Thoracic aorta endothelial cell (primary cell): Measurements from ENCODE around the gene OR10AG1. TPM values are rescaled to one million over a fixed set of nuclear protein-coding genes. Genes with fewer than 3 reads are reported as not detected.

ENCODE experiments used
- total RNA-seq: library from RNA; depleted of rRNA; stranded (reverse); fragments of >200 nt; gene quantifications from 2 replicates; pipeline ENCODE4 v1.2.3, GENCODE V29; 2012

OR10AG1 gene
- not detected in 2 replicates for total RNA-seq

GRCh38 chr11:55969845-55970244, at the start of gene OR10AG1:
Gene OR10AG1, minus strand, starts transcription at chr11:55969945. Its CDS starts 38 bp downstream, at chr11:55969907.

GRCh38 chr11:55994525-55994924, 24.8 kb upstream of the OR10AG1 start, which contains the start of gene OR5F1:
Gene OR5F1, minus strand, starts transcription at chr11:55994625. Its CDS starts 0 bp downstream, at chr11:55994625.

GRCh38 chr11:55936300-55936699, 33.4 kb downstream of the OR10AG1 start, which contains the start of gene OR5I1:
Gene OR5I1, minus strand, starts transcription at chr11:55936400. Its CDS starts 0 bp downstream, at chr11:55936400.

Other genes starting within 250 kb of the OR10AG1 start
- gene OR5D13, start 196.5 kb downstream of the OR10AG1 start, total RNA-seq, result not detected in 2 replicates
- not detected in 2 replicates for gene OR5D14, start 174.4 kb downstream of the OR10AG1 start, total RNA-seq
- not detected in 2 replicates for gene OR5L1, start 158.6 kb downstream of the OR10AG1 start, total RNA-seq
- not detected in 2 replicates for gene OR5D18, start 150.3 kb downstream of the OR10AG1 start, total RNA-seq
- not detected in 2 replicates for gene OR5L2, start 142.7 kb downstream of the OR10AG1 start, total RNA-seq
- gene OR5D16, start 131.2 kb downstream of the OR10AG1 start, total RNA-seq, result not detected in 2 replicates
- gene TRIM51, start 86.6 kb downstream of the OR10AG1 start, total RNA-seq, result not detected in 2 replicates
- not detected in 2 replicates for gene OR5W2, start 55.4 kb downstream of the OR10AG1 start, total RNA-seq
- not detected in 2 replicates for gene OR5I1, start 33.5 kb downstream of the OR10AG1 start, total RNA-seq
- not detected in 2 replicates for gene OR5F1, start 24.7 kb upstream of the OR10AG1 start, total RNA-seq
- gene OR5AS1, start 57.7 kb upstream of the OR10AG1 start, total RNA-seq, result not detected in 2 replicates
- gene OR8I2, start 123.4 kb upstream of the OR10AG1 start, total RNA-seq, result not detected in 2 replicates
- gene OR8H2, start 133.7 kb upstream of the OR10AG1 start, total RNA-seq, result not detected in 2 replicates
- not detected in 2 replicates for gene OR8H3, start 152.4 kb upstream of the OR10AG1 start, total RNA-seq
- not detected in 2 replicates for gene OR8J3, start 170.3 kb upstream of the OR10AG1 start, total RNA-seq
- gene OR8K5, start 190.4 kb upstream of the OR10AG1 start, total RNA-seq, result not detected in 2 replicates
- gene OR5J2, start 206.7 kb upstream of the OR10AG1 start, total RNA-seq, result not detected in 2 replicates